ENCODE data around the gene GULP1. TPM values are rescaled to one million over a fixed set of nuclear protein-coding genes. Genes with fewer than 3 reads are reported as not detected.
"Not testable (repeated sequence)": the region's sequence is repeated elsewhere in the genome, so short reads cannot be mapped to it uniquely, and the experiment has no call there.

The GULP1 gene
- total RNA-seq, 1 donor from 2014 or later = 29.5 TPM

DNA sequence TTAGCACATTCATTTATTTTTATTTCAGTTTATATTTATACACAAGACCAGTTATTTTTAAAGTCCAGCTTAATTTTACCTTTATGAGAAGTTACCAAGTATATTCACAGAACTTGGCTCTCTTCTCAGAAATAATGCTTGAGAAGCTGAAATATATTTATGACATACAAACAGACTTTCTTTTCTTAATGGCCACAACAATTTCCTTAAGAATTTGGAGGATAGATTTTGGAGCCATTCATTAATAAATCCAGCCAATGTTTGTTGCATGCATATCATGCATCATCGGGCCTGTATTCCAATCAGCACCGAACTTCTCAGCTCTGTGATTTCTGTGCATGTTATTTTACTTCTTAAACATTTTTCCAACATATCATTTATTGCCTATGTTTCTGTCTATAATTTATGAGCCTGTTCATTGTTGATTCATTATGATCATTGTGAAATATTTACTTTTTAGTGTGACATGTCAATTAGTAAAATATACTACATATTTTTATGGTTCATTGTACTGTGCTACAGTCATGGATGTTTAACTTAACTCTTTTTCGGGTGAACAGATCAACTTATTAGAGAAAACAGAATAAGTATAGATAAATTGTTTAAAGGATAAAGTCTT, 3.5 kb downstream of the GULP1 start:
- peak overlapping the region; percentile 98 for H3K27ac Mint-ChIP-seq (ENCODE audit: unreplicated experiment)
- peaks cover 2% of the 10 kb centered on the region for H3K9me3 Mint-ChIP-seq (ENCODE audit: low read depth)
- DNase-seq (ENCODE audit: low spot score) = no peak
- no peak for TF ChIP-seq CTCF (IDR thresholded peaks at IDR 0.05)
- H3K4me3 Mint-ChIP-seq (ENCODE audit: unreplicated experiment) = peak overlapping the region; percentile 40
- H3K36me3 Mint-ChIP-seq (ENCODE audit: low read depth) = no peaks in the 10 kb centered on the region
- peaks cover 42% of the 10 kb centered on the region for H3K4me1 Mint-ChIP-seq (ENCODE audit: low read depth)
- H3K27me3 Mint-ChIP-seq (ENCODE audit: low read depth) = no peaks in the 10 kb centered on the region

- H3K36me3 Mint-ChIP-seq (ENCODE audit: low read depth) = no peaks in the 10 kb centered on the region
- H3K4me1 Mint-ChIP-seq (ENCODE audit: low read depth) = peaks cover 33% of the 10 kb centered on the region
- no peak overlapping the region for H3K27ac Mint-ChIP-seq (ENCODE audit: unreplicated experiment)
- no peak for TF ChIP-seq CTCF (IDR thresholded peaks at IDR 0.05)
- H3K27me3 Mint-ChIP-seq (ENCODE audit: low read depth) = no peaks in the 10 kb centered on the region
- no peak overlapping the region for H3K4me3 Mint-ChIP-seq (ENCODE audit: unreplicated experiment)
- no peak for DNase-seq (ENCODE audit: low spot score)
- peaks cover 2% of the 10 kb centered on the region for H3K9me3 Mint-ChIP-seq (ENCODE audit: low read depth)
Observed at GRCh38 chr2:188297978-188298377, 6.3 kb downstream of the GULP1 start.

- H3K36me3 Mint-ChIP-seq (ENCODE audit: low read depth); DNase-seq (ENCODE audit: low spot score); H3K27ac Mint-ChIP-seq (ENCODE audit: unreplicated experiment); H3K9me3 Mint-ChIP-seq (ENCODE audit: low read depth); H3K27me3 Mint-ChIP-seq (ENCODE audit: low read depth); H3K4me3 Mint-ChIP-seq (ENCODE audit: unreplicated experiment): not testable (repeated sequence)
- peaks cover 33% of the 10 kb centered on the region for H3K4me1 Mint-ChIP-seq (ENCODE audit: low read depth)
Observed at GRCh38 chr2:188298937-188299371, 7.3 kb downstream of the GULP1 start.

- TF ChIP-seq CTCF (IDR thresholded peaks at IDR 0.05) = no peak
- Mint-ChIP-seq H3K27me3 (ENCODE audit: low read depth) (no peaks in the 10 kb centered on the region), H3K4me1 (ENCODE audit: low read depth) (peaks cover 39% of the 10 kb centered on the region), H3K4me3 (ENCODE audit: unreplicated experiment) (no peak overlapping the region), H3K36me3 (ENCODE audit: low read depth) (no peaks in the 10 kb centered on the region), H3K27ac (ENCODE audit: unreplicated experiment) (peak overlapping the region; percentile 42), H3K9me3 (ENCODE audit: low read depth) (peaks cover 2% of the 10 kb centered on the region)
- no peak for DNase-seq (ENCODE audit: low spot score)
Observed at GRCh38 chr2:188303363-188304031, 11.8 kb downstream of the GULP1 start.

DNA sequence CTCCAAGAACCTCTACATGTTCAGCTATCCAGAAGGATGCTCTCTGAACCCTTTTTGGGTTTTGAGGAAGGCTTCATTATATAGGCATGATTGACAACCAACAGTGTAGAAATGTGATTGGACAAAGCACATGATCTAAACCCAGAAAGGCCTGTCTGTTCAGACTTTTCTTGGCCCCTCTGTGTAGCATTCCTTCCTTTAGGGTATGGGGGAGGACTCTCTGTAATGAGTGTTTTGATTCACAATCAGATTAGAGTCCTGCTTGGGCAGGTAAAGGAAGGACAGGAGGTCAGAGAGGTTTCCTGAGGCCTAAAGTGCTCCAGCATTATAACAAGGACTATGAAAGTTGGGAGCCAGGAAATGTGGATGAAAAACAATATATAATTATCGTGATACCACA, 13.6 kb downstream of the GULP1 start:
- Mint-ChIP-seq H3K36me3 (ENCODE audit: low read depth) (no peaks in the 10 kb centered on the region), H3K27ac (ENCODE audit: unreplicated experiment) (no peak overlapping the region), H3K4me3 (ENCODE audit: unreplicated experiment) (no peak overlapping the region), H3K4me1 (ENCODE audit: low read depth) (peaks cover 42% of the 10 kb centered on the region), H3K27me3 (ENCODE audit: low read depth) (no peaks in the 10 kb centered on the region), H3K9me3 (ENCODE audit: low read depth) (no peaks in the 10 kb centered on the region)
- no peak for DNase-seq (ENCODE audit: low spot score)
- TF ChIP-seq CTCF (IDR thresholded peaks at IDR 0.05) = no peak

GRCh38 chr2:188306271-188306670, 14.6 kb downstream of the GULP1 start:
- Mint-ChIP-seq H3K36me3 (ENCODE audit: low read depth) (no peaks in the 10 kb centered on the region), H3K27ac (ENCODE audit: unreplicated experiment) (peak overlapping the region; percentile 75), H3K9me3 (ENCODE audit: low read depth) (no peaks in the 10 kb centered on the region), H3K4me1 (ENCODE audit: low read depth) (peaks cover 45% of the 10 kb centered on the region), H3K4me3 (ENCODE audit: unreplicated experiment) (no peak overlapping the region), H3K27me3 (ENCODE audit: low read depth) (no peaks in the 10 kb centered on the region)
- no peak for TF ChIP-seq CTCF (IDR thresholded peaks at IDR 0.05)
- no peak for DNase-seq (ENCODE audit: low spot score)

All from chondrocyte (in vitro differentiated cells).